OCI-LY7 (cell line): Measurements from ENCODE around the gene PHACTR3. TPM values are rescaled to one million over a fixed set of nuclear protein-coding genes. Genes with fewer than 3 reads are reported as not detected.

Experiments
- BruUV-seq: library from RNA; stranded (reverse); fragments of 400-500 nt; replicated peaks from 2 replicates; lab custom pipeline; 2021; lab: Mats Ljungman, UMichigan
- CTCF ChIA-PET: fragments of 300-600 bp; sonication (Branson Sonifier 250); formaldehyde crosslinking; loops from one replicate; lab custom pipeline; 2022; ENCODE audit warnings: antibody characterized with exemption; ENCODE audit not compliant: unreplicated experiment; lab: Charles Lee
- POLR2A ChIA-PET: fragments of 300-600 bp; sonication (Branson Sonifier 250); formaldehyde crosslinking; loops from one replicate; lab custom pipeline; 2022; ENCODE audit warnings: antibody characterized with exemption; lab: Charles Lee
- DNase-seq: peaks from one replicate; pipeline ENCODE4 v3.0.0-alpha.2; 2015; ENCODE audit warnings: low spot score
- H2AFZ ChIP-seq: fragments of 200-600 bp; sonication (generic), shearing (Covaris generic); 2 replicates; pipeline ENCODE4 v1.6.1; 2014; ENCODE audit warnings: mild to moderate bottlenecking, antibody characterized with exemption, low read length, moderate library complexity
- H3K27ac ChIP-seq: fragments of 200-600 bp; sonication (generic); 2 replicates; pipeline ENCODE4 v1.5.1; 2014; ENCODE audit warnings: mixed run types, low read depth, mild to moderate bottlenecking, moderate library complexity, low read length, inconsistent platforms; ENCODE audit not compliant: poor library complexity, severe bottlenecking
- H3K36me3 ChIP-seq: fragments of 200-600 bp; sonication (generic); 2 replicates; pipeline ENCODE4 v1.6.1; 2014; ENCODE audit warnings: mild to moderate bottlenecking, antibody characterized with exemption, low read length, moderate library complexity, mixed read lengths; ENCODE audit not compliant: insufficient read depth
- H3K4me1 ChIP-seq: fragments of 200-600 bp; sonication (generic); 2 replicates; pipeline ENCODE4 v1.5.1; 2014; ENCODE audit warnings: mild to moderate bottlenecking, low read length; ENCODE audit not compliant: insufficient read depth, poor library complexity, severe bottlenecking
- H3K4me2 ChIP-seq: fragments of 200-600 bp; sonication (generic); 2 replicates; pipeline ENCODE4 v1.6.1; 2014; ENCODE audit warnings: mild to moderate bottlenecking, low read length
- H3K4me3 ChIP-seq: fragments of 200-600 bp; sonication (generic); 2 replicates; pipeline ENCODE4 v1.5.1; 2014; ENCODE audit warnings: mild to moderate bottlenecking, low read depth, low read length; ENCODE audit not compliant: poor library complexity, severe bottlenecking
- H3K79me2 ChIP-seq: fragments of 200-600 bp; sonication (generic); 2 replicates; pipeline ENCODE4 v1.6.1; 2016; ENCODE audit warnings: low read depth, mild to moderate bottlenecking, low read length, moderate library complexity, mixed read lengths; ENCODE audit not compliant: insufficient read depth
- H3K9me2 ChIP-seq: fragments of 200-600 bp; sonication (generic); 2 replicates; pipeline ENCODE4 v1.6.1; 2016; ENCODE audit warnings: mild to moderate bottlenecking, low read length, mixed read lengths; ENCODE audit not compliant: insufficient read depth
- H3K9me3 ChIP-seq: fragments of 200-600 bp; sonication (generic); 2 replicates; pipeline ENCODE4 v1.6.1; 2014; ENCODE audit warnings: mild to moderate bottlenecking, mixed run types, low read length, mixed read lengths
- H4K20me1 ChIP-seq: fragments of 200-600 bp; sonication (generic); 2 replicates; pipeline ENCODE4 v1.6.1; 2014; ENCODE audit warnings: mild to moderate bottlenecking, antibody characterized with exemption, low read length, moderate library complexity, mixed read lengths; ENCODE audit not compliant: insufficient read depth
- CTCF ChIP-seq: fragments of 200-600 bp; sonication (generic); conservative IDR thresholded peaks from 2 replicates; pipeline ENCODE4 v1.5.1; 2014; ENCODE audit warnings: mild to moderate bottlenecking, antibody characterized with exemption, low read length, moderate library complexity, mixed read lengths
- EZH2phosphoT487 ChIP-seq: fragments of 200-600 bp; sonication (generic); IDR thresholded peaks from 2 replicates; pipeline ENCODE4 v1.6.1; 2018; ENCODE audit warnings: low read depth, borderline replicate concordance, mild to moderate bottlenecking, mixed run types, antibody characterized with exemption, low read length, moderate library complexity, mixed read lengths
- intact Hi-C: fragments of 100-400 bp; cut with micrococcal nuclease; formaldehyde crosslinking; loops from one replicate; pipeline ENCODE4 v1.10.0; 2022; ENCODE audit not compliant: unreplicated experiment
- total RNA-seq, 2 experiments: library from RNA; depleted of rRNA in 1 of 2; stranded (reverse); fragments of >200 nt in 1 of 2; shearing (Covaris generic) in 1 of 2; gene quantifications; 2 replicates each; pipeline ENCODE4 v1.2.3, GENCODE V29; 2014 to 2022

PHACTR3 gene
- total RNA-seq, 2 experiments from 2014 or later: 0.32 TPM; not detected in 1

- Histone ChIP-seq H3K79me2 (no peaks in the 10 kb centered on the region), H3K4me3 (no peak overlapping the region), H3K36me3 (no peaks in the 10 kb centered on the region), H3K9me3 (no peaks in the 10 kb centered on the region), H3K9me2 (no peaks in the 10 kb centered on the region), H3K4me2 (no peak overlapping the region), H4K20me1 (no peaks in the 10 kb centered on the region), H3K4me1 (no peaks in the 10 kb centered on the region), H3K27ac (no peak overlapping the region), H2AFZ (no peak overlapping the region)
- BruUV-seq: no TSS peak
- intact Hi-C loops: no loop called here
- DNase-seq: no peak
- ChIA-PET POLR2A (no interaction called here), CTCF (no interaction called here)
- TF ChIP-seq CTCF (no peak), EZH2phosphoT487 (no peak)
Measured at GRCh38 chr20:59780494-59781185, 176.3 kb downstream of the PHACTR3 start.

- intact Hi-C loops: no loop called here
- TF ChIP-seq EZH2phosphoT487 (no peak), CTCF (no peak)
- Histone ChIP-seq H3K9me2 (no peaks in the 10 kb centered on the region), H3K4me2 (no peak overlapping the region), H3K36me3 (no peaks in the 10 kb centered on the region), H3K79me2 (no peaks in the 10 kb centered on the region), H3K4me1 (no peaks in the 10 kb centered on the region), H2AFZ (no peak overlapping the region), H3K4me3 (no peak overlapping the region), H3K9me3 (no peaks in the 10 kb centered on the region), H3K27ac (no peak overlapping the region), H4K20me1 (no peaks in the 10 kb centered on the region)
- POLR2A ChIA-PET: no interaction called here
- CTCF ChIA-PET: no interaction called here
- DNase-seq: no peak
- no TSS peak for BruUV-seq
Measured at GRCh38 chr20:59781226-59781625, 176.9 kb downstream of the PHACTR3 start.

GRCh38 chr20:59782986-59783640 lies 178.8 kb downstream of the PHACTR3 start:
- intact Hi-C loops: loop anchor here (2.0 kb wide), 1 partner anchor 68 kb away; no protein-coding TSS in a partner anchor
- H3K4me3 ChIP-seq: no peak overlapping the region
- H3K4me2 ChIP-seq: no peak overlapping the region
- H3K36me3 ChIP-seq: no peaks in the 10 kb centered on the region
- H2AFZ ChIP-seq: no peak overlapping the region
- ChIA-PET CTCF (no interaction called here), POLR2A (no interaction called here)
- H3K9me2 ChIP-seq: no peaks in the 10 kb centered on the region
- no peaks in the 10 kb centered on the region for H3K4me1 ChIP-seq
- TF ChIP-seq CTCF (peak; percentile 85), EZH2phosphoT487 (no peak)
- DNase-seq: peak; percentile 50
- no peak overlapping the region for H3K27ac ChIP-seq
- H3K79me2 ChIP-seq: no peaks in the 10 kb centered on the region
- no peaks in the 10 kb centered on the region for H4K20me1 ChIP-seq
- no peaks in the 10 kb centered on the region for H3K9me3 ChIP-seq
- no TSS peak for BruUV-seq
